ENCODE data around the gene ACSF3. TPM values are rescaled to one million over a fixed set of nuclear protein-coding genes. Genes with fewer than 3 reads are reported as not detected.

Gene ACSF3
- polyA plus RNA-seq, 1 donor from 2014 or later, result 20.8 TPM

DNA sequence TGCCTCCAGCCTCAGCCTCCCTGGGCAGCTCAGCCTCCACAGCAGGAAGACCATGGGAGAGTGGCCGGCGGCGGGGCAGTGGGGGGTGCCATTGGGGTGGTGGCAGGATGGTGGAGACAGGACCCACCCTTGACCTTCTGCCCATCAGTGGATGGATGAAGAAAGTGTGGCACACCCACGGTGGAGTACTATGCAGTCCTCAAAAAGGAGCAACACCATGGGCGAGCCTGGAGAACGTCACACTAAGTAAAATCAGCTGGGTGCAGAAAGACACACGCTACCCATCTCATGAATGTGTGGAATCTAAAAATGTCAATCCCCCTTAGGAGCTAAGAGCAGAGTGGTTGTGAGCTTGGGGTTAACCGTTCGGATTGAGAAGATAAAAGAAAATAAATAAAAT, 34.8 kb upstream of the ACSF3 start:
- H3K9me3 ChIP-seq (ENCODE audit: low read length), result no peaks in the 10 kb centered on the region
- no peaks in the 10 kb centered on the region for H3K9me2 ChIP-seq (ENCODE audit: insufficient read depth, low read length)
- no peak overlapping the region for H3K27ac ChIP-seq (ENCODE audit: low read length)
- no peaks in the 10 kb centered on the region for H4K20me1 ChIP-seq (ENCODE audit: insufficient read depth)
- H3K4me3 ChIP-seq (ENCODE audit: low read length), result no peak overlapping the region
- H3F3A ChIP-seq (ENCODE audit: insufficient read depth, low read length, poor library complexity, severe bottlenecking), result no peaks in the 10 kb centered on the region
- TF ChIP-seq EZH2 (IDR thresholded peaks at IDR 0.05; ENCODE audit: borderline replicate concordance, insufficient read depth, low read length, poor library complexity, severe bottlenecking) (no peak), SMC3 (conservative IDR thresholded peaks at IDR 0.05; ENCODE audit: poor library complexity) (no peak), EP300 (conservative IDR thresholded peaks at IDR 0.05; ENCODE audit: poor library complexity, severe bottlenecking) (no peak), MXI1 (conservative IDR thresholded peaks at IDR 0.05; ENCODE audit: poor library complexity, severe bottlenecking) (no peak), RAD21 (conservative IDR thresholded peaks at IDR 0.05) (no peak), TAF1 (IDR thresholded peaks at IDR 0.05; ENCODE audit: low read depth) (no peak), POLR2AphosphoS5 (IDR thresholded peaks at IDR 0.05) (no peak)
- TF ChIP-seq, protein P1, sequence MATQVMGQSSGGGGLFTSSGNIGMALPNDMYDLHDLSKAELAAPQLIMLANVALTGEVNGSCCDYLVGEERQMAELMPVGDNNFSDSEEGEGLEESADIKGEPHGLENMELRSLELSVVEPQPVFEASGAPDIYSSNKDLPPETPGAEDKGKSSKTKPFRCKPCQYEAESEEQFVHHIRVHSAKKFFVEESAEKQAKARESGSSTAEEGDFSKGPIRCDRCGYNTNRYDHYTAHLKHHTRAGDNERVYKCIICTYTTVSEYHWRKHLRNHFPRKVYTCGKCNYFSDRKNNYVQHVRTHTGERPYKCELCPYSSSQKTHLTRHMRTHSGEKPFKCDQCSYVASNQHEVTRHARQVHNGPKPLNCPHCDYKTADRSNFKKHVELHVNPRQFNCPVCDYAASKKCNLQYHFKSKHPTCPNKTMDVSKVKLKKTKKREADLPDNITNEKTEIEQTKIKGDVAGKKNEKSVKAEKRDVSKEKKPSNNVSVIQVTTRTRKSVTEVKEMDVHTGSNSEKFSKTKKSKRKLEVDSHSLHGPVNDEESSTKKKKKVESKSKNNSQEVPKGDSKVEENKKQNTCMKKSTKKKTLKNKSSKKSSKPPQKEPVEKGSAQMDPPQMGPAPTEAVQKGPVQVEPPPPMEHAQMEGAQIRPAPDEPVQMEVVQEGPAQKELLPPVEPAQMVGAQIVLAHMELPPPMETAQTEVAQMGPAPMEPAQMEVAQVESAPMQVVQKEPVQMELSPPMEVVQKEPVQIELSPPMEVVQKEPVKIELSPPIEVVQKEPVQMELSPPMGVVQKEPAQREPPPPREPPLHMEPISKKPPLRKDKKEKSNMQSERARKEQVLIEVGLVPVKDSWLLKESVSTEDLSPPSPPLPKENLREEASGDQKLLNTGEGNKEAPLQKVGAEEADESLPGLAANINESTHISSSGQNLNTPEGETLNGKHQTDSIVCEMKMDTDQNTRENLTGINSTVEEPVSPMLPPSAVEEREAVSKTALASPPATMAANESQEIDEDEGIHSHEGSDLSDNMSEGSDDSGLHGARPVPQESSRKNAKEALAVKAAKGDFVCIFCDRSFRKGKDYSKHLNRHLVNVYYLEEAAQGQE (IDR thresholded peaks at IDR 0.05; ENCODE audit: borderline replicate concordance), result no peak
- TF ChIP-seq, protein P2, sequence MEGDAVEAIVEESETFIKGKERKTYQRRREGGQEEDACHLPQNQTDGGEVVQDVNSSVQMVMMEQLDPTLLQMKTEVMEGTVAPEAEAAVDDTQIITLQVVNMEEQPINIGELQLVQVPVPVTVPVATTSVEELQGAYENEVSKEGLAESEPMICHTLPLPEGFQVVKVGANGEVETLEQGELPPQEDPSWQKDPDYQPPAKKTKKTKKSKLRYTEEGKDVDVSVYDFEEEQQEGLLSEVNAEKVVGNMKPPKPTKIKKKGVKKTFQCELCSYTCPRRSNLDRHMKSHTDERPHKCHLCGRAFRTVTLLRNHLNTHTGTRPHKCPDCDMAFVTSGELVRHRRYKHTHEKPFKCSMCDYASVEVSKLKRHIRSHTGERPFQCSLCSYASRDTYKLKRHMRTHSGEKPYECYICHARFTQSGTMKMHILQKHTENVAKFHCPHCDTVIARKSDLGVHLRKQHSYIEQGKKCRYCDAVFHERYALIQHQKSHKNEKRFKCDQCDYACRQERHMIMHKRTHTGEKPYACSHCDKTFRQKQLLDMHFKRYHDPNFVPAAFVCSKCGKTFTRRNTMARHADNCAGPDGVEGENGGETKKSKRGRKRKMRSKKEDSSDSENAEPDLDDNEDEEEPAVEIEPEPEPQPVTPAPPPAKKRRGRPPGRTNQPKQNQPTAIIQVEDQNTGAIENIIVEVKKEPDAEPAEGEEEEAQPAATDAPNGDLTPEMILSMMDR (IDR thresholded peaks at IDR 0.05; ENCODE audit: poor library complexity, severe bottlenecking), result no peak
- no peak overlapping the region for H3K4me2 ChIP-seq (ENCODE audit: low read length)
- H3K79me2 ChIP-seq (replicated peaks; ENCODE audit: insufficient read depth, low read length), result no peaks in the 10 kb centered on the region
- no peak overlapping the region for H2AFZ ChIP-seq (ENCODE audit: low read depth, low read length)
- H3K27me3 ChIP-seq (ENCODE audit: insufficient read depth, low read depth, low read length), result no peaks in the 10 kb centered on the region
- H3K36me3 ChIP-seq (ENCODE audit: insufficient read depth, low read length), result no peaks in the 10 kb centered on the region
- no peak overlapping the region for H3K9ac ChIP-seq (ENCODE audit: low read length)

DNA sequence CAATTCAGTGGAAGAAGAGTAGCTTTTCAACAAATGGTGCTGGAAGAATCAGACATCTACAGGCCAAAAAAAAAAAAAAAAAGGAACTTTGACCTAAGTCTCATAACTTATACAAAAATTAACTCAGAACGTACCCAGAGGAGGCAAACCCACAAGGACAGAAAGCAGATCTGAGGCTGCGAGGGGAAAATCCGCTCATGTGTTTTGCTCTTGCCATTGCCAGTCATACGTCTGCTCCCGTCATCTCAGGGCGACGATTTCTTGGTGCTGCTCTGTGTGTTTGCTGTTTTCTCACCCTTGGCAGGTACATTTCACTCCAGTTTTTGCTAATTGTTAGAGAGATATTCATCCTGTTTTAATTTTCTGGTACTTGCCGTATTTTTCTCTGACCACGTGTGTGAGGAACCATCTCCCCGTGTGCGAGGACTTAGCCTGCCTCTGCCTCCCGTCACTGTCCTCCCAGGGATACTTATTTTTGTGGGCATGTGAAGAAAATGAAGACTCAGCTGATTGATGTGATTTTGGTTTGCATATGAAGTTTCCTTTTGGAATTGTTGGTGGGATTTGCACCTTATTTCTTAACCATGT, 33.4 kb upstream of the ACSF3 start:
- Histone ChIP-seq H3K79me2 (replicated peaks; ENCODE audit: insufficient read depth, low read length) (no peaks in the 10 kb centered on the region), H3F3A (ENCODE audit: insufficient read depth, low read length, poor library complexity, severe bottlenecking) (no peaks in the 10 kb centered on the region), H3K27ac (ENCODE audit: low read length) (no peak overlapping the region), H3K36me3 (ENCODE audit: insufficient read depth, low read length) (no peaks in the 10 kb centered on the region), H3K4me3 (ENCODE audit: low read length) (no peak overlapping the region), H3K9ac (ENCODE audit: low read length) (no peak overlapping the region), H3K9me3 (ENCODE audit: low read length) (no peaks in the 10 kb centered on the region), H3K4me2 (ENCODE audit: low read length) (no peak overlapping the region), H3K9me2 (ENCODE audit: insufficient read depth, low read length) (no peaks in the 10 kb centered on the region), H3K27me3 (ENCODE audit: insufficient read depth, low read depth, low read length) (no peaks in the 10 kb centered on the region), H2AFZ (ENCODE audit: low read depth, low read length) (no peak overlapping the region), H4K20me1 (ENCODE audit: insufficient read depth) (no peaks in the 10 kb centered on the region)
- TF ChIP-seq SMC3 (conservative IDR thresholded peaks at IDR 0.05; ENCODE audit: poor library complexity), result no peak
- TF ChIP-seq, protein P1 (IDR thresholded peaks at IDR 0.05; ENCODE audit: borderline replicate concordance), result no peak
- TF ChIP-seq RAD21 (conservative IDR thresholded peaks at IDR 0.05), result no peak
- TF ChIP-seq, protein P2 (IDR thresholded peaks at IDR 0.05; ENCODE audit: poor library complexity, severe bottlenecking), result no peak
- TF ChIP-seq POLR2AphosphoS5 (IDR thresholded peaks at IDR 0.05), result no peak
- no peak for TF ChIP-seq EP300 (conservative IDR thresholded peaks at IDR 0.05; ENCODE audit: poor library complexity, severe bottlenecking)
- no peak for TF ChIP-seq EZH2 (IDR thresholded peaks at IDR 0.05; ENCODE audit: borderline replicate concordance, insufficient read depth, low read length, poor library complexity, severe bottlenecking)
- TF ChIP-seq MXI1 (conservative IDR thresholded peaks at IDR 0.05; ENCODE audit: poor library complexity, severe bottlenecking), result no peak
- TF ChIP-seq TAF1 (IDR thresholded peaks at IDR 0.05; ENCODE audit: low read depth), result no peak

Measured in neural cell (in vitro differentiated cells).